GM19463 (cell line): Measurements from ENCODE around the gene NRP2.
A peak's percentile ranks its signal among the peaks of the same experiment; 100 is the strongest.

Source experiments
- ATAC-seq: cut with Tn5 transposase; IDR thresholded peaks from one replicate; pipeline ENCODE4 v1.9.1; 2021; ENCODE audit warnings: mild to moderate bottlenecking, moderate library complexity; ENCODE audit not compliant: unreplicated experiment

NRP2 gene

GRCh38 chr2:205682239-205682970, at the start of gene NRP2:
Gene NRP2, plus strand, starts transcription at chr2:205682501. Its CDS starts 790 bp downstream, at chr2:205683291.
- ATAC-seq, result peak; percentile 61

- no peak for ATAC-seq
These were observed 48.3 kb upstream of the NRP2 start for GRCh38 chr2:205633994-205634393.

GRCh38 chr2:205636549-205637319, 45.6 kb upstream of the NRP2 start:
- no peak for ATAC-seq

GRCh38 chr2:205637320-205637602, 45.0 kb upstream of the NRP2 start:
- ATAC-seq, result no peak

- no peak for ATAC-seq
These were observed 44.4 kb upstream of the NRP2 start for GRCh38 chr2:205637779-205638503.

- ATAC-seq, result no peak
These were observed 41.6 kb upstream of the NRP2 start for GRCh38 chr2:205640716-205641115.

GRCh38 chr2:205642599-205643356, 39.5 kb upstream of the NRP2 start:
- ATAC-seq, result no peak

GRCh38 chr2:205643391-205643885, 38.9 kb upstream of the NRP2 start:
- no peak for ATAC-seq

GRCh38 chr2:205644018-205644417, 38.3 kb upstream of the NRP2 start:
- no peak for ATAC-seq

GRCh38 chr2:205646680-205647079, 35.6 kb upstream of the NRP2 start:
- ATAC-seq, result peak; percentile 96

- ATAC-seq, result no peak
These were observed 31.9 kb upstream of the NRP2 start for GRCh38 chr2:205650450-205650849.

GRCh38 chr2:205650931-205651330, 31.4 kb upstream of the NRP2 start:
- no peak for ATAC-seq

- no peak for ATAC-seq
These were observed 30.6 kb upstream of the NRP2 start for GRCh38 chr2:205651719-205652118.

GRCh38 chr2:205654878-205655605, 27.3 kb upstream of the NRP2 start:
- ATAC-seq, result no peak

- ATAC-seq, result no peak
These were observed 26.4 kb upstream of the NRP2 start for GRCh38 chr2:205655779-205656456.

- ATAC-seq, result no peak
These were observed 25.8 kb upstream of the NRP2 start for GRCh38 chr2:205656461-205656860.

- no peak for ATAC-seq
These were observed 25.4 kb upstream of the NRP2 start for GRCh38 chr2:205656941-205657340.

GRCh38 chr2:205657579-205657978, 24.7 kb upstream of the NRP2 start:
- ATAC-seq, result no peak

- ATAC-seq, result no peak
These were observed 24.2 kb upstream of the NRP2 start for GRCh38 chr2:205658068-205658467.

GRCh38 chr2:205658572-205658971, 23.7 kb upstream of the NRP2 start:
- no peak for ATAC-seq
